ENCODE data around the gene EHF.
A peak's percentile ranks its signal among the peaks of the same experiment; 100 is the strongest.

The EHF gene

DNA sequence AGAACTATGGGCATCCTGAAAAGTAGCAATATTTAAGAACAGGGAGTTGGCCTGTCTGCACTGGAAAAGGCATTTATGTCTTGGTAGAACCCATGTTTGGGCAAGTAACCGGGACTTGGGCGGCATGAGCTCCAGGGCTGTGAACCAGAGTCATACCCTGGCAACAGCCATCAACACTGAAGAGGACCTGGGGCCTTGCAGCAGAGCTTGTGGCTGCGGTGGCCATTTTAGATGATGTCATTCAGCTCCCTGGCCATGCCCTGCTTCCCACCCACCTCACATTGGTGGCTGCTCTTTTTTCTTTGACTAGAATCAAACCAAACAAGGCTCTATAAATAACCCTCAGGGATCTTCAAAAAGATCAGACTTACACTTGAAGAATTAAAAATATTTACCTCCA lies 26.6 kb downstream of the EHF start:
- DNase-seq, result no peak

DNA sequence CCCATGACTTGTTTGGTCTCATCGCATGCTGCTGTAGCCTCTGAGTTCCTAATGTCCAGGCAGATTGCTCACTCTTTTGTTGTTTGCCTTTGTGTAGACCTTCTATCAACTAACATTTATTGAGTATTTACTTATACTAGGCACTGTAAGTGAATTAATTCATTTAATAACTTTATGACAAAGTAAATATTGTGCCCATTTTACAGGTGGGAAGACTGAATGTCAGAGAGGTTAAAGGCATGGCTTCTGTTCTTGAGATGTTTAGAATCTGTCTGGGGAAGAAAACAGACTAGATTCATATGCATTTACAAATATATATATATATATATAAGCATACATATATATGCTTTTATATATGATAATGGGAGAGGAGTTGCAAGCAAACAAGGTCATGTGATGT lies 27.1 kb downstream of the EHF start:
- no peak for DNase-seq

GRCh38 chr11:34649597-34649996 lies 28.7 kb downstream of the EHF start:
- no peak for DNase-seq

- no peak for DNase-seq
Measured at GRCh38 chr11:34650528-34650927, 29.6 kb downstream of the EHF start.

GRCh38 chr11:34651551-34651950 lies 30.7 kb downstream of the EHF start:
- DNase-seq, result no peak

GRCh38 chr11:34652191-34652973 lies 31.5 kb downstream of the EHF start:
- no peak for DNase-seq

DNA sequence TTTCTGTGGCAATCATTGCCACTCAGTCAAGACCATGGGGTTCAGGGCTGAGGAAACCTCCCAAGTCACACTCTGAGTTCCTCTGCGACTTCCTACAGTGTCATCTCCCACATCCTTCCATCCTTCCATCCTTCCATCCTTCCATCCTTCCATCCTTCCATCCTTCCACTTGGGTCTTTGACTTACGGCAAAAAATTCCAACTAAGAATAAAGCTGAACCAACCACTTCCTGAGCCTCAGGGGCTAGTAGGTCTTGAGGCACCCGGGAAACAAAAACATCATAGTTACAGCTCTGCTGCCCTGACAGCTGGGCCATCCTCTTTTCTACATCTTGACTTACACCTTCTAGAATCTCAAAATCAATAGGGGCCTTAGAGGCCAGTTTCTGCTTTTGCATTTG lies 32.1 kb downstream of the EHF start:
- DNase-seq, result no peak

- peak; percentile 79 for DNase-seq
Measured at GRCh38 chr11:34653851-34654482, 33.1 kb downstream of the EHF start.

DNA sequence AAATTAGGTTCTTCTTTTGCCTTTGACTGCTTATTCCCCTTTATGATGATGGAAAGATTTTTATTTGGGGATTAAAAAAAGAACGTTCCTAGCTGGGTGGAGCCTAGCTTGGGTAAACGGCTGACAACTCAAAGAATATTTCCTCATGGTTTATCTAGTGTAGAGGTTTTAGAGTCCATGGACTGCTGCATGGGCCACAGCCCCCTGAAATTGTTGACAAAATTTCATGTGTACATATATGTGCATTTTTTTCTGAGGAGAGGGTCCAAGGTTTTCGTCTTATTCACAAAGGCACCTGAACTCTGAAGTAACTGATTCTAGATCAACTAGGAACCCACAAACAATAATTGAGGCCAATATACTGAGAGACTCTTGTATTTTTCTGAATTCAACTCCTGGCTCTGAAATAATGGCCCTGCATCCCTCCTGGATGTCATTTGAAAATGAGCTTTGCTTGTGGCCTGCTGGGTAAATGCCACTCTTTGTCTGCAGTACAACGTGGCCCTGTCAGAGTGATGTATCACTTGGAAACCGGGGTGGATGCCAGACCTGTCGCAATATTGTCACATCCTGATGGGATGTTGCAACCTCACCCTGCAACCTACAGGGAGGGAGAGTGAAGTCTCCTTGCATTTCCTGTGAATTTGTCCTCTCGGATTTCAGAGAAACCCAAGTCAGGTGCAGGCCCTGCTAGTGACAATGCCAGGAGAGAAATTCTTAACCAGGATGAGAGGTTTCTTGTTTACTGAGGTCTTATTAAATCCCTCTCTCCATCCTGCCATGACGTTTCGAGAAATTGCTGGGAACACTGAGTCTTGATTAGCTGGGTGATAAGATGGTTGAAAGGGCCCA lies 33.8 kb downstream of the EHF start:
- DNase-seq, result peak; percentile 66

- no peak for DNase-seq
Measured at GRCh38 chr11:34655335-34656008, 34.6 kb downstream of the EHF start.

GRCh38 chr11:34656062-34656720 lies 35.3 kb downstream of the EHF start:
- DNase-seq, result no peak

DNA sequence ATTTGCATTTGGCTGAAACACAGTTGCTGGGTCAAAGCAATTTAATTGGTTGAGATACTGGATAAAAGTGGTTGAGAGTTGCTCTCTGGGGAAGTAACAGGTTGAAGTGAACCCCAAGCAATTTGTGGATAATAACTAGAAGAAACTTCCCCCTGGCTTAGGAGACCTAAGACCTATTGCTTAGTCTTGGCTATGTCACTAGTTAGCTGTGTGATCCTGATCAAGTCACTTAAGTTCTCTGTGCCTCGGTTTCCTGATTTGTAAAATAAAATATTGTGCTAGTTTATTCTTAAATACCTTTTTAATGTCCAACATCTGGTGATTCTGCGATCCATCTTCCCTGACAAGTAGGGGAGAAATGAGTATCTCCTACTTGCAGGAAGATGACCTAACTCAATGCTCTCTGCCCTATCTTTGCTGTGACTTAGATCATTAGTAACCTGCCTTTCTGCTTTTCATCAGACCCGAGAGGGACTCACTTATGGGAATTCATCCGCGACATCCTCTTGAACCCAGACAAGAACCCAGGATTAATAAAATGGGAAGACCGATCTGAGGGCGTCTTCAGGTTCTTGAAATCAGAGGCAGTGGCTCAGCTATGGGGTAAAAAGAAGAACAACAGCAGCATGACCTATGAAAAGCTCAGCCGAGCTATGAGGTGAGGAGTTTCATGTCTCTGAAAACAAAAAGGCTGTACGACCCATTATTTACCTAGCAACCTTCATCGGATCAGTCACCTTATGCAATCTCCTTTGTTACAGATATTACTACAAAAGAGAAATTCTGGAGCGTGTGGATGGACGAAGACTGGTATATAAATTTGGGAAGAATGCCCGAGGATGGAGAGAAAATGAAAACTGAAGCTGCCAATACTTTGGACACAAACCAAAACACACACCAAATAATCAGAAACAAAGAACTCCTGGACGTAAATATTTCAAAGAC lies 37.5 kb downstream of the EHF start:
- DNase-seq, result no peak

- no peak for DNase-seq
Measured at GRCh38 chr11:34659096-34659733, 38.3 kb downstream of the EHF start.

- DNase-seq, result no peak
Measured at GRCh38 chr11:34665077-34665835, 44.4 kb downstream of the EHF start.

DNA sequence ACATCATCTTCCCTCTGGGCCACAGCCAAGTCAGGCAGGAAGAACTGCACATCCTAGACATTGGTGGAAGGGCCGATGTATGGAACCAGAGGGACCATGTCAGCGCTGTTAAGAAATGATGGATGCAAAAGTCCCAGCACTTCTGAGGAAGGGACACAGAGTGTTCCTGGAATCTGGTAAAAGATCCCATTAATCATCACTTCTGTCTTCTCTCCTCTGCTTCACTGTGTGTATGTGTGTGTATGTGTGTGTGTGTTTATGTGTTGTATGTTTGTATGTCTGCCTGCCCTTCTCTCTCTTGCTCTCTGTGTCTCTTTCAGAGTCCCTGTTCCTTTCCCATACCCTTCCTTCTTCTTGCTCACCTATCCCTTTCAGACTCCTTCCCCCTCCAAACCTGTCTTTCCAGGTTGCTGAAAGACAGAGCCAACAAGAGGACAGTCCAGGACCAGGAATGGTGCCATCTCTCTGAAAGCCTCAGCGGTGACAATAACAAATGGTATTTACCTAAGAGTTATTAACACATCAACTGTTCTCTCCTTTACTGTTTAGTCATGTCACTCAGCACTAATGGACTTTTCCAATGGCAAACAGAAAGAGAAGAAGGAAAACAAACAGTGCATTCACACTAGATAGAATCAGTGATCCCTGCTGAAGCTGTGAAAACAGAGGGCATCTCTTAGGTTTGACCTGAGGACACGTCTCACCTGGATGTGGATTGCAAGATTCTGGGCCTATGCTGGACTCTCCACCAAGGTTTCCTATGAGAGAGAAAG lies 47.1 kb downstream of the EHF start:
- no peak for DNase-seq

- DNase-seq, result no peak
Measured at GRCh38 chr11:34668583-34669053, 47.7 kb downstream of the EHF start.

DNA sequence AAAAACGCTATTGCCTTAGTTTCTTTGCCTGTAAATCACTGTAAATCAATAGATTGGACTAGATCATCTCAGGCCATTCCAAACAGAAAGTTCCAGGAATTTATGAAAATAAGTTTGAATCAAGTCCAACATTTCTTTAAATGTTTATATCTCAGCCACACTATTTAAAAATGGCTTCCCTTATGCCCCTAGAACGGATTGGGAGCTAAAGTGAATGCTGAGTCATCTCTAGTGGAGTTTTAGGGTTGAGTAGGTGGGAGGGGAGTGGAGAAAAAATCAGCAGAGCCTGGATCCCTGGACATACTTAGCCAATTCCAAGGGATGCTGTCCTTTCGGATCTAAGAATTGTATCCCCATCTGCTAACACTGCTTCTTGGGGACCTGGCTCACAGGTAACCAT lies 48.6 kb downstream of the EHF start:
- no peak for DNase-seq

- no peak for DNase-seq
Measured at GRCh38 chr11:34671117-34671516, 50.2 kb downstream of the EHF start.

DNA sequence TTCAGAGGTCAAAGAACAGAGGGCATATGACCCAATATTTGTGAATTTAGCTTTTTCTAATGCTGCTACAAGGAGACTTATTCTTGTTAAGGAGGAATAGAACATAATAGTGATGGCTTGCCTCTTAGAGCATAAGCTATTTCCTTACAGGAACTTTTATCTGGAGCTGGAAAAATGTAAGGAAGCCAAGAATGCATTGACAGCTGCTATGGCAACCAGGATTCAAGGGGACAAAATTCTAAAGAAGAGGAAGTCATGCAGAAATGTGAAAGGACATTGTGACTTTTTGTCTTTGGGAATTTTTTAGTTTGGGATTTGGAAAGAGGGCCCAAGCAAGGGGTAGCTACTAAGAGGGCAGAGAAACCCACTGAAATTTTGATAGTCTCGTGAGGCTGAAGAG lies 51.1 kb downstream of the EHF start:
- no peak for DNase-seq

All from islet precursor cell (in vitro differentiated cells).